HCT116 (cell line): ENCODE measurements around the gene ZMYM2. TPM values are rescaled to one million over a fixed set of nuclear protein-coding genes. Genes with fewer than 3 reads are reported as not detected.

Experiments
- ATAC-seq: fragments of 200-7000 bp; cut with Tn5 transposase; 2 replicates; pipeline ENCODE4 v1.9.1; 2020; ENCODE audit warnings: mild to moderate bottlenecking, moderate library complexity
- BruUV-seq: library from RNA; stranded (reverse); fragments of 400-500 nt; replicated peaks from 2 replicates; lab custom pipeline; 2021; lab: Mats Ljungman, UMichigan
- CTCF ChIA-PET: fragments of 300-600 bp; sonication (Branson Sonifier 250); formaldehyde crosslinking; loops from one replicate; lab custom pipeline; 2021; ENCODE audit warnings: antibody characterized with exemption; lab: Charles Lee
- POLR2A ChIA-PET: fragments of 300-600, 350-600 bp; sonication (Branson Sonifier 250); formaldehyde crosslinking; loops from one replicate; lab custom pipeline; 2021; ENCODE audit warnings: antibody characterized with exemption; lab: Charles Lee
- RAD21 ChIA-PET, 2 experiments: fragments of 300-600 bp; sonication (Branson Sonifier 250); formaldehyde crosslinking; loops; one replicate each; lab custom pipeline; 2023; ENCODE audit warnings: low total read pairs in 2 of 2; ENCODE audit not compliant: uncharacterized antibody in 2 of 2, unreplicated experiment in 2 of 2, low non-redundant PET in 1 of 2; lab: Charles Lee
- DNase-seq: peaks from one replicate; pipeline ENCODE4 v3.0.0-alpha.2; 2010; ENCODE audit warnings: low read depth, low spot score
- H2AFZ ChIP-seq: fragments of 200-600 bp; shearing (Covaris generic), sonication (generic); 2 replicates; pipeline ENCODE4 v1.6.1; 2017; ENCODE audit warnings: low read depth, mixed run types, mixed read lengths, antibody characterized with exemption, low read length; ENCODE audit not compliant: poor library complexity, severe bottlenecking
- H3K27ac ChIP-seq: 2 replicates; pipeline ENCODE4 v1.5.1; 2012; ENCODE audit warnings: low read depth, low read length
- H3K27me3 ChIP-seq: fragments of 200-600 bp; sonication (generic); 2 replicates; pipeline ENCODE4 v1.6.1; 2016; ENCODE audit warnings: mixed run types, low read length, mixed read lengths; ENCODE audit not compliant: insufficient read depth
- H3K36me3 ChIP-seq, 2 experiments: fragments of 200-500 bp in 1 of 2; fragments of 200-600 bp in 1 of 2; sonication (Bioruptor generic) in 1 of 2; sonication (generic) in 1 of 2; 2 replicates each; pipeline versions ENCODE4 v1.5.1 to v1.6.1; 2014 to 2016; ENCODE audit warnings: low read length in 2 of 2, inconsistent platforms in 1 of 2, mixed read lengths in 1 of 2, mixed run types in 1 of 2; ENCODE audit not compliant: insufficient read depth in 2 of 2, control insufficient read depth in 1 of 2
- H3K4me1 ChIP-seq, 2 experiments: fragments of 200-600 bp in 1 of 2; sonication (generic) in 1 of 2; 2 replicates each; pipeline versions ENCODE4 v1.5.1 to v1.6.1; 2012 to 2017; ENCODE audit warnings: low read length in 2 of 2, inconsistent platforms in 1 of 2, mild to moderate bottlenecking in 1 of 2, mixed read lengths in 1 of 2, mixed run types in 1 of 2, moderate library complexity in 1 of 2; ENCODE audit not compliant: insufficient read depth in 2 of 2, control insufficient read depth in 1 of 2
- H3K4me2 ChIP-seq: fragments of 200-600 bp; sonication (generic); 2 replicates; pipeline ENCODE4 v1.6.1; 2017; ENCODE audit warnings: mixed run types, low read length, mixed read lengths
- H3K4me3 ChIP-seq, 2 experiments: fragments of 200-600 bp in 1 of 2; sonication (generic) in 1 of 2; replicated peaks in 1 of 2; 2 replicates each; pipeline ENCODE4 v1.5.1; 2011 to 2016; ENCODE audit warnings: low read length in 2 of 2, control low read depth in 1 of 2, low read depth in 1 of 2, mild to moderate bottlenecking in 1 of 2, mixed read lengths in 1 of 2, mixed run types in 1 of 2
- H3K79me2 ChIP-seq: fragments of 200-600 bp; sonication (generic); 2 replicates; pipeline ENCODE4 v1.6.1; 2017; ENCODE audit warnings: mild to moderate bottlenecking, mixed run types, low read length, moderate library complexity, mixed read lengths; ENCODE audit not compliant: insufficient read depth
- H3K9ac ChIP-seq: fragments of 200-600 bp; sonication (generic); 2 replicates; pipeline ENCODE4 v1.6.1; 2016; ENCODE audit warnings: low read length, mixed read lengths
- H3K9me2 ChIP-seq: fragments of 200-600 bp; sonication (generic), shearing (Covaris generic); 2 replicates; pipeline ENCODE4 v1.6.1; 2017; ENCODE audit warnings: mixed run types, mild to moderate bottlenecking, moderate library complexity; ENCODE audit not compliant: insufficient read depth
- H3K9me3 ChIP-seq, 2 experiments: fragments of 200-500 bp in 1 of 2; fragments of 200-600 bp in 1 of 2; sonication (Bioruptor generic) in 1 of 2; sonication (generic) in 1 of 2; 2 replicates each; pipeline ENCODE4 v1.6.1; 2014 to 2017; ENCODE audit warnings: low read length in 2 of 2, mixed read lengths in 2 of 2, inconsistent platforms in 1 of 2, low read depth in 1 of 2, mild to moderate bottlenecking in 1 of 2, mixed run types in 1 of 2, moderate library complexity in 1 of 2; ENCODE audit not compliant: control insufficient read depth in 1 of 2, insufficient read depth in 1 of 2
- H4K20me1 ChIP-seq: fragments of 200-600 bp; sonication (generic), shearing (Covaris generic); 2 replicates; pipeline ENCODE4 v1.6.1; 2017; ENCODE audit warnings: mixed run types, mild to moderate bottlenecking, moderate library complexity; ENCODE audit not compliant: insufficient read depth
- CBX3 ChIP-seq: IDR thresholded peaks from 2 replicates; pipeline ENCODE4 v1.6.1; 2012; ENCODE audit warnings: low read depth
- CEBPB ChIP-seq: IDR thresholded peaks from 2 replicates; pipeline ENCODE4 v1.6.1; 2012; ENCODE audit warnings: low read depth
- EGR1 ChIP-seq: IDR thresholded peaks from 2 replicates; pipeline ENCODE4 v1.6.1; 2012; ENCODE audit warnings: low read depth
- ELF1 ChIP-seq: IDR thresholded peaks from 2 replicates; pipeline ENCODE4 v1.6.1; 2012; ENCODE audit warnings: low read depth, borderline replicate concordance
- EZH2 ChIP-seq: fragments of 200-600 bp; sonication (generic); IDR thresholded peaks from 2 replicates; pipeline ENCODE4 v1.6.1; 2017; ENCODE audit warnings: antibody characterized with exemption, mixed run types
- EZH2phosphoT487 ChIP-seq: fragments of 200-600 bp; IDR thresholded peaks from 2 replicates; pipeline ENCODE4 v1.6.1; 2018; ENCODE audit warnings: antibody characterized with exemption, borderline replicate concordance
- JUND ChIP-seq: IDR thresholded peaks from 2 replicates; pipeline ENCODE4 v1.6.1; 2012
- POLR2A ChIP-seq: IDR thresholded peaks from 2 replicates; pipeline ENCODE4 v1.7.0; 2011; ENCODE audit warnings: borderline replicate concordance; ENCODE audit not compliant: insufficient read depth, insufficient read length; ENCODE audit errors: extremely low read depth
- POLR2AphosphoS5 ChIP-seq: IDR thresholded peaks from 2 replicates; pipeline ENCODE4 v1.6.1; 2011; ENCODE audit warnings: mild to moderate bottlenecking, low read depth, low read length, moderate library complexity
- RAD21 ChIP-seq: IDR thresholded peaks from 2 replicates; pipeline ENCODE4 v1.6.1; 2012; ENCODE audit warnings: low read depth, mild to moderate bottlenecking
- SIN3A ChIP-seq: IDR thresholded peaks from 2 replicates; pipeline ENCODE4 v1.6.1; 2012; ENCODE audit warnings: low read depth
- SRF ChIP-seq: IDR thresholded peaks from 2 replicates; pipeline ENCODE4 v1.6.1; 2012; ENCODE audit warnings: low read depth
- TCF7L2 ChIP-seq: IDR thresholded peaks from 2 replicates; pipeline ENCODE4 v1.7.0; 2011; ENCODE audit warnings: borderline replicate concordance, inconsistent platforms; ENCODE audit not compliant: insufficient read depth, insufficient read length; ENCODE audit errors: extremely low read depth
- YY1 ChIP-seq: IDR thresholded peaks from 2 replicates; pipeline ENCODE4 v1.6.1; 2011; ENCODE audit warnings: low read length, low read depth, moderate library complexity, mild to moderate bottlenecking; ENCODE audit not compliant: insufficient replicate concordance; ENCODE audit errors: extremely low read depth
- ZFX ChIP-seq: fragments of 450-650 bp; IDR thresholded peaks from 2 replicates; pipeline ENCODE4 v1.6.1; 2017
- ZNF274 ChIP-seq: fragments of 200-500 bp; sonication (Bioruptor generic); IDR thresholded peaks from 2 replicates; pipeline ENCODE4 v1.6.1; 2014; ENCODE audit warnings: mild to moderate bottlenecking, low read depth, low read length, inconsistent platforms
- intact Hi-C: fragments of 100-400 bp; cut with micrococcal nuclease; formaldehyde crosslinking; loops from 2 replicates; pipeline ENCODE4 v1.10.0; 2022
- total RNA-seq: library from RNA; stranded (reverse); gene quantifications from one replicate; pipeline ENCODE4 v1.2.1, GENCODE V29; 2021; ENCODE audit not compliant: unreplicated experiment
- TF ChIP-seq, protein P1 (sequence below): IDR thresholded peaks from 2 replicates; pipeline ENCODE4 v1.6.1; 2012
- TF ChIP-seq, protein P2 (sequence below): IDR thresholded peaks from 2 replicates; pipeline ENCODE4 v1.6.1; 2012; ENCODE audit warnings: low read depth
- TF ChIP-seq, protein P3 (sequence below), 3 experiments: fragments of 200-600 bp in 1 of 3; sonication (generic) in 1 of 3; IDR thresholded peaks in 2 of 3; conservative IDR thresholded peaks in 1 of 3; 2 replicates each; pipeline ENCODE4 v1.5.1; 2012 to 2017; ENCODE audit warnings: low read depth in 2 of 3, low read length in 2 of 3, antibody characterized with exemption in 1 of 3, borderline replicate concordance in 1 of 3, control low read depth in 1 of 3, mild to moderate bottlenecking in 1 of 3, mixed read lengths in 1 of 3, mixed run types in 1 of 3, moderate library complexity in 1 of 3; ENCODE audit not compliant: insufficient read depth in 1 of 3

The ZMYM2 gene
- total RNA-seq, 1 experiment from 2014 or later: 53.0 TPM

DNA sequence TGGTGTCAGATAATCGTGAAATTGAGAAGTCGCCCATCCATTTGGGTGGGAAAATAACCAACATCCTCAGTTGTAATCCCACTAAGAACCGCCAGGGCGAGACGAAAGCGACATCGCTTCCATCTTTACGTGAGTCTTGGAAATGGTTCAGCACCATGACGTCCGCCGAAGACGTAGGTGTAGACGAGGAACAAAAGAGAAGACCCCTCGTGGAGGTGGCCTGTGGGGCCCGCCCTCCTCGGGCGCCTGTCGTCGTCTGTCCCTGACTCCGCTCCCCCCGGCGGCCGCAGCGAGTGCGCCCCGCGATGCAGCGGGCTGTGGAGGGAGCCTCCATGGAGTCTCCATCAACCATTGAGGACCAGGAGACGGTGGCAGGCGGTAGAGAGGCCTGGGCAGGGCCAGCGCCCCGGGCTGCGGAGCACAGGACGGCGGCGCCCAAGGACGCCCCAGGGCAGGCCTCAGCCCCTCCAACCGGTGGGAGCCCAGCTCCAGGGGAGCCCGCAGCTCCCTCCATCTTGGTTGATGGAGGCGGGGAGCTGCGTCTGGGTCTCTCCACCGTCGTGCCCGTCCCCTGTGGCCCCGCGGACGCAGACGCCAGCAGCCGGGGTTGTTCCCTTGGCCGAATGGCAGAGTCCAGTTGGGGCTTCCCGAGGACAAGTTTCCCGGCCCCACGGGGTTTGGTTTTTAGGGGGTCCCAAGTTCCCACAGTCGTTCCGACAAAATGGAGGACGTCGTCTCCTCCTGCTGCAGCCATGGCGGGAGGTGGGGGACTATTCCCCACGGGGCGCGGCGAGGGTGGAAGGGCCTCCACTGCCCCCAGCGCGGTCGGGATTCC lies 990 bp upstream of the ZMYM2 start:
- H3K9me2 ChIP-seq: no peaks in the 10 kb centered on the region
- no peaks in the 10 kb centered on the region for H3K9me3 ChIP-seq
- TSS peak; percentile 49 for BruUV-seq
- peaks cover 10 to 16% of the 10 kb centered on the region in 2 experiments for H3K4me1 ChIP-seq
- H2AFZ ChIP-seq: no peak overlapping the region
- H3K79me2 ChIP-seq: peaks cover 32% of the 10 kb centered on the region
- H3K4me3 ChIP-seq: peak overlapping the region; percentile 21 to 89
- POLR2A ChIA-PET: no interaction called here
- H4K20me1 ChIP-seq: peaks cover 5% of the 10 kb centered on the region; the same call in 1 of the 2 replicates
- DNase-seq: no peak
- H3K9ac ChIP-seq: peak overlapping the region; percentile 50
- TF ChIP-seq ZNF274: no peak
- TF ChIP-seq ELF1: no peak
- TF ChIP-seq CEBPB: no peak
- TF ChIP-seq RAD21: no peak
- TF ChIP-seq TCF7L2: no peak
- TF ChIP-seq CBX3: no peak
- TF ChIP-seq EZH2: no peak
- no peak for TF ChIP-seq SRF
- no peak for TF ChIP-seq EZH2phosphoT487
- TF ChIP-seq SIN3A: no peak
- TF ChIP-seq POLR2A: no peak
- no peak for TF ChIP-seq JUND
- TF ChIP-seq, protein P1, sequence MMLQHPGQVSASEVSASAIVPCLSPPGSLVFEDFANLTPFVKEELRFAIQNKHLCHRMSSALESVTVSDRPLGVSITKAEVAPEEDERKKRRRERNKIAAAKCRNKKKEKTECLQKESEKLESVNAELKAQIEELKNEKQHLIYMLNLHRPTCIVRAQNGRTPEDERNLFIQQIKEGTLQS: no peak
- TF ChIP-seq YY1: no peak
- TF ChIP-seq, protein P2, sequence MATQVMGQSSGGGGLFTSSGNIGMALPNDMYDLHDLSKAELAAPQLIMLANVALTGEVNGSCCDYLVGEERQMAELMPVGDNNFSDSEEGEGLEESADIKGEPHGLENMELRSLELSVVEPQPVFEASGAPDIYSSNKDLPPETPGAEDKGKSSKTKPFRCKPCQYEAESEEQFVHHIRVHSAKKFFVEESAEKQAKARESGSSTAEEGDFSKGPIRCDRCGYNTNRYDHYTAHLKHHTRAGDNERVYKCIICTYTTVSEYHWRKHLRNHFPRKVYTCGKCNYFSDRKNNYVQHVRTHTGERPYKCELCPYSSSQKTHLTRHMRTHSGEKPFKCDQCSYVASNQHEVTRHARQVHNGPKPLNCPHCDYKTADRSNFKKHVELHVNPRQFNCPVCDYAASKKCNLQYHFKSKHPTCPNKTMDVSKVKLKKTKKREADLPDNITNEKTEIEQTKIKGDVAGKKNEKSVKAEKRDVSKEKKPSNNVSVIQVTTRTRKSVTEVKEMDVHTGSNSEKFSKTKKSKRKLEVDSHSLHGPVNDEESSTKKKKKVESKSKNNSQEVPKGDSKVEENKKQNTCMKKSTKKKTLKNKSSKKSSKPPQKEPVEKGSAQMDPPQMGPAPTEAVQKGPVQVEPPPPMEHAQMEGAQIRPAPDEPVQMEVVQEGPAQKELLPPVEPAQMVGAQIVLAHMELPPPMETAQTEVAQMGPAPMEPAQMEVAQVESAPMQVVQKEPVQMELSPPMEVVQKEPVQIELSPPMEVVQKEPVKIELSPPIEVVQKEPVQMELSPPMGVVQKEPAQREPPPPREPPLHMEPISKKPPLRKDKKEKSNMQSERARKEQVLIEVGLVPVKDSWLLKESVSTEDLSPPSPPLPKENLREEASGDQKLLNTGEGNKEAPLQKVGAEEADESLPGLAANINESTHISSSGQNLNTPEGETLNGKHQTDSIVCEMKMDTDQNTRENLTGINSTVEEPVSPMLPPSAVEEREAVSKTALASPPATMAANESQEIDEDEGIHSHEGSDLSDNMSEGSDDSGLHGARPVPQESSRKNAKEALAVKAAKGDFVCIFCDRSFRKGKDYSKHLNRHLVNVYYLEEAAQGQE: no peak
- TF ChIP-seq ZFX: no peak
- TF ChIP-seq, protein P3, sequence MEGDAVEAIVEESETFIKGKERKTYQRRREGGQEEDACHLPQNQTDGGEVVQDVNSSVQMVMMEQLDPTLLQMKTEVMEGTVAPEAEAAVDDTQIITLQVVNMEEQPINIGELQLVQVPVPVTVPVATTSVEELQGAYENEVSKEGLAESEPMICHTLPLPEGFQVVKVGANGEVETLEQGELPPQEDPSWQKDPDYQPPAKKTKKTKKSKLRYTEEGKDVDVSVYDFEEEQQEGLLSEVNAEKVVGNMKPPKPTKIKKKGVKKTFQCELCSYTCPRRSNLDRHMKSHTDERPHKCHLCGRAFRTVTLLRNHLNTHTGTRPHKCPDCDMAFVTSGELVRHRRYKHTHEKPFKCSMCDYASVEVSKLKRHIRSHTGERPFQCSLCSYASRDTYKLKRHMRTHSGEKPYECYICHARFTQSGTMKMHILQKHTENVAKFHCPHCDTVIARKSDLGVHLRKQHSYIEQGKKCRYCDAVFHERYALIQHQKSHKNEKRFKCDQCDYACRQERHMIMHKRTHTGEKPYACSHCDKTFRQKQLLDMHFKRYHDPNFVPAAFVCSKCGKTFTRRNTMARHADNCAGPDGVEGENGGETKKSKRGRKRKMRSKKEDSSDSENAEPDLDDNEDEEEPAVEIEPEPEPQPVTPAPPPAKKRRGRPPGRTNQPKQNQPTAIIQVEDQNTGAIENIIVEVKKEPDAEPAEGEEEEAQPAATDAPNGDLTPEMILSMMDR (IDR thresholded peaks at IDR 0.05 in 2 of 3, conservative IDR thresholded peaks at IDR 0.05 in 1 of 3; ENCODE audit: borderline replicate concordance in 1 of 3, insufficient read depth in 1 of 3, low read depth in 2 of 3, low read length in 2 of 3): no peak
- no peak for TF ChIP-seq POLR2AphosphoS5
- no peak for TF ChIP-seq EGR1
- H3K27me3 ChIP-seq: no peaks in the 10 kb centered on the region
- CTCF ChIA-PET: no interaction called here
- H3K27ac ChIP-seq: peak overlapping the region; percentile 65; the same call in 1 of the 2 replicates
- RAD21 ChIA-PET: no interaction called here
- H3K36me3 ChIP-seq: peaks cover 9 to 15% of the 10 kb centered on the region in 2 experiments; a peak in 2 of 4 replicates
- H3K4me2 ChIP-seq: peak overlapping the region; percentile 71
- no peak for ATAC-seq
- intact Hi-C loops: no loop called here
